HG02943 (cell line): ENCODE data around the gene SLC16A10.

Experiments
- ATAC-seq: cut with Tn5 transposase; IDR thresholded peaks from one replicate; pipeline ENCODE4 v1.9.1; 2021; ENCODE audit warnings: mild to moderate bottlenecking, low read depth, moderate library complexity; ENCODE audit not compliant: unreplicated experiment

The SLC16A10 gene

GRCh38 chr6:111205502-111205901, 118.2 kb downstream of the SLC16A10 start:
- no peak for ATAC-seq

GRCh38 chr6:111207141-111207858, 120.0 kb downstream of the SLC16A10 start:
- no peak for ATAC-seq

- no peak for ATAC-seq
These were observed 121.6 kb downstream of the SLC16A10 start for GRCh38 chr6:111208933-111209332.

- ATAC-seq, result no peak
These were observed 123.0 kb downstream of the SLC16A10 start for GRCh38 chr6:111210194-111210728.

GRCh38 chr6:111211411-111212030, 124.2 kb downstream of the SLC16A10 start:
- no peak for ATAC-seq

- no peak for ATAC-seq
These were observed 125.3 kb downstream of the SLC16A10 start for GRCh38 chr6:111212625-111213024.

GRCh38 chr6:111215131-111215530, 127.8 kb downstream of the SLC16A10 start:
- no peak for ATAC-seq

GRCh38 chr6:111219785-111220184, 132.5 kb downstream of the SLC16A10 start:
- no peak for ATAC-seq

- ATAC-seq, result no peak
These were observed 133.2 kb downstream of the SLC16A10 start for GRCh38 chr6:111220383-111221031.

- ATAC-seq, result no peak
These were observed 134.5 kb downstream of the SLC16A10 start for GRCh38 chr6:111221804-111222203.

GRCh38 chr6:111222341-111222740, 135.0 kb downstream of the SLC16A10 start:
- ATAC-seq, result no peak

GRCh38 chr6:111228094-111228493, 140.8 kb downstream of the SLC16A10 start:
- ATAC-seq, result no peak

- no peak for ATAC-seq
These were observed 143.2 kb downstream of the SLC16A10 start for GRCh38 chr6:111230351-111231089.

GRCh38 chr6:111231090-111231459, 143.8 kb downstream of the SLC16A10 start:
- ATAC-seq, result no peak

- ATAC-seq, result no peak
These were observed 150.5 kb downstream of the SLC16A10 start for GRCh38 chr6:111237852-111238251.

GRCh38 chr6:111238464-111239119, 151.3 kb downstream of the SLC16A10 start:
- ATAC-seq, result no peak

GRCh38 chr6:111239461-111239860, 152.2 kb downstream of the SLC16A10 start:
- ATAC-seq, result no peak

GRCh38 chr6:111242452-111242851, 155.1 kb downstream of the SLC16A10 start:
- no peak for ATAC-seq

- no peak for ATAC-seq
These were observed 155.8 kb downstream of the SLC16A10 start for GRCh38 chr6:111243095-111243494.

GRCh38 chr6:111248789-111249188, 161.5 kb downstream of the SLC16A10 start:
- no peak for ATAC-seq
